Subcutaneous abdominal adipose tissue (tissue), 5 donors: Measurements from ENCODE around the gene MSI2.
A peak's percentile ranks its signal among the peaks of the same experiment; 100 is the strongest.

Experiments used
- H3K27ac ChIP-seq: one replicate; pipeline ENCODE4 v1.7.0; 2013; ENCODE audit warnings: low read depth, mild to moderate bottlenecking, inconsistent platforms, low read length, moderate library complexity
- H3K27me3 ChIP-seq, 5 donors: one replicate each; pipeline ENCODE4 v1.7.0; 2013; ENCODE audit warnings: low read length in 5 of 5, inconsistent platforms in 1 of 5; ENCODE audit not compliant: control insufficient read depth in 5 of 5, insufficient read depth in 4 of 5
- H3K36me3 ChIP-seq, 5 donors: one replicate each; pipeline ENCODE4 v1.7.0; 2013; ENCODE audit warnings: low read length in 5 of 5; ENCODE audit not compliant: control insufficient read depth in 5 of 5, insufficient read depth in 5 of 5
- H3K4me1 ChIP-seq, 5 donors: one replicate each; pipeline ENCODE4 v1.7.0; 2013; ENCODE audit warnings: low read length in 5 of 5, mild to moderate bottlenecking in 3 of 5, moderate library complexity in 1 of 5; ENCODE audit not compliant: control insufficient read depth in 5 of 5, insufficient read depth in 5 of 5
- H3K4me3 ChIP-seq, 5 donors: one replicate each; pipeline ENCODE4 v1.7.0; 2013; ENCODE audit warnings: low read length in 5 of 5, low read depth in 1 of 5
- H3K9ac ChIP-seq, 5 donors: one replicate each; pipeline ENCODE4 v1.7.0; 2013; ENCODE audit warnings: low read length in 5 of 5, mild to moderate bottlenecking in 4 of 5, moderate library complexity in 3 of 5
- H3K9me3 ChIP-seq, 5 donors: one replicate each; pipeline ENCODE4 v1.7.0; 2013; ENCODE audit warnings: low read length in 5 of 5; ENCODE audit not compliant: control insufficient read depth in 5 of 5
- donor health status: healthy.
- donor health status: healthy.
- donor health status: healthy.
- donor health status: healthy.
- donor health status: healthy.

The MSI2 gene

DNA sequence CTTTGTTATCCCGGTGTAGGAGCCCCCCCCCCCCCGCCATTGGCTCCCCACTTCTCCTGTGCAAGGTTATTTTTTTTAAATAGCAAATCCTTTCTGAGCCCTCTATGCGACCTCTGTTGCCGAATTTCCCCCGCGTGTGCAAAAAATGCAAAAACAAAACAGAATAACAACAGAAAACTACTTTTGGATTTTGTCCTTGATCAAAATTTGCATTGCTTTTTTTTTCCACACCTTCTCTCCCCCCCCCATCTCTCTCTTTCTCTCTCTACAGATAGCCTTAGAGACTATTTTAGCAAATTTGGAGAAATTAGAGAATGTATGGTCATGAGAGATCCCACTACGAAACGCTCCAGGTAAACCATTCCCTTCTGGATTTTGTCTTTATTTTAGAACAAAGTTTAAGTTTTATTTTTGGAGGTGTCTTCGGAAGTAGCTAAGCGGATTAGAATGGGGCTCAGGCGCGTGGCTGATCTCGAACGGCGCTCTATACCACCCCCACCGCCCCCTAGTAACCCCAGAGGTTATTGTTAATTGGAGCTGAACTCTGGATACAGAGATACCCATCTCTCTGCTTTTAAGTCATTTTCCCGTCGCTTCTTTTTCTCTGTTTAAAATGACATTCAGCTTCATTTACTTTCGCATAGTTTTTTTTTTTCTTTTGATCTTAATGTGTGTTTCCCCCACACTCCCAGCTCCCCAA is 1.0 kb downstream of the MSI2 start:
- Histone ChIP-seq H3K4me1 (peaks cover 2 to 26% (median 22%) of the 10 kb centered on the region in 5 donors), H3K4me3 (peak overlapping the region; percentile 65 to 74 (median 69)), H3K9ac (peak overlapping the region in 4 of 5 donors; percentile 34 to 68 (median 60)), H3K27me3 (no peaks in the 10 kb centered on the region), H3K36me3 (peaks cover under 1 to 4% (median 3%) of the 10 kb centered on the region in 5 donors), H3K9me3 (no peaks in the 10 kb centered on the region), H3K27ac (no peak overlapping the region)

GRCh38 chr17:57257895-57258851 is 1.9 kb downstream of the MSI2 start:
- H3K36me3 ChIP-seq, result peaks cover 6 to 12% (median 8%) of the 10 kb centered on the region in 5 donors
- H3K9ac ChIP-seq, result peak overlapping the region in 4 of 5 donors; percentile 51 to 68 (median 60)
- peaks cover 2 to 26% (median 22%) of the 10 kb centered on the region in 5 donors for H3K4me1 ChIP-seq
- H3K27ac ChIP-seq, result no peak overlapping the region
- no peaks in the 10 kb centered on the region for H3K9me3 ChIP-seq
- H3K27me3 ChIP-seq, result no peaks in the 10 kb centered on the region
- H3K4me3 ChIP-seq, result peak overlapping the region; percentile 65 to 74 (median 69)

DNA sequence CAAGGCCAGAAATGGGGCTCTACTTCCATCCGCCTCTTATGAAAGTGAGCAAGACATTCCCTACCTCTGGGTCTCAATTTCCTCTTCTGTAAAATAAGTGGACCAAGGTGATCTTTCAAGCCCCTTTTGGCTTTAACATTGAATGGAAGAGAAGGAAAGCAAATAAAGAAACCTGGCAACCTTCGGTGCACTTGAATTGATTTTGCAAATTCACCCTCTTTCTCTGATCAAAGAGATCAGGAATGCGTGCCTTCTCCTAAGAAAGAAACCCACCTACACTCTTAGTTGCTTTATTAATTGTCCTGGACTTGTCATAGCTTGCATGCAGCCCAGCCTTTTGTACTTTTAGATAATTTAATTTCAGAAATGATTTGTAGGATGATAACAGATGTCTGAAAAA is 3.0 kb downstream of the MSI2 start:
- Histone ChIP-seq H3K9me3 (no peaks in the 10 kb centered on the region), H3K27ac (no peak overlapping the region), H3K27me3 (no peaks in the 10 kb centered on the region), H3K4me1 (peaks cover 2 to 26% (median 22%) of the 10 kb centered on the region in 5 donors), H3K36me3 (peaks cover 8 to 17% (median 12%) of the 10 kb centered on the region in 5 donors), H3K9ac (no peak overlapping the region), H3K4me3 (no peak overlapping the region)

DNA sequence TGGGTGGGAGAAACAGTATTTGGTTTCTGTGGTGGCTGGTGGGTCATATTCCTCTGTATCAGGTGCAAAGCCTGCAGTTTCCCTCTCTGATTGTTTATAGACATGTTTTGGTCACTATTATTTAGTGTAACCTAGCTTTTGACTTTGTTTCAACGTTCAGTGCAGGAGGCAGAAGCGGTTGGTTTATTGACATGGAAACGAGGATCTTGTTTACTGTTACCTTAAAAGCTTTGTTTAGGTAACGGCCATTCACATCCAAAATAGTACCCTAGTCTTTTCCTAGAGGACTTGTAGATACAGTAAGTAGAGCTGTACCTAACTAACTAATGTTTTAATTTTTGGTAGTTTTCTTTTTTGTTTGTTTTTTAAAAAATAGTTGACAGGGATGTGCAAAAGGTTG is 3.5 kb downstream of the MSI2 start:
- Histone ChIP-seq H3K9me3 (no peaks in the 10 kb centered on the region), H3K27me3 (no peaks in the 10 kb centered on the region), H3K4me3 (no peak overlapping the region), H3K4me1 (peaks cover 2 to 26% (median 22%) of the 10 kb centered on the region in 5 donors), H3K36me3 (peaks cover 8 to 17% (median 12%) of the 10 kb centered on the region in 5 donors), H3K9ac (no peak overlapping the region), H3K27ac (no peak overlapping the region)

DNA sequence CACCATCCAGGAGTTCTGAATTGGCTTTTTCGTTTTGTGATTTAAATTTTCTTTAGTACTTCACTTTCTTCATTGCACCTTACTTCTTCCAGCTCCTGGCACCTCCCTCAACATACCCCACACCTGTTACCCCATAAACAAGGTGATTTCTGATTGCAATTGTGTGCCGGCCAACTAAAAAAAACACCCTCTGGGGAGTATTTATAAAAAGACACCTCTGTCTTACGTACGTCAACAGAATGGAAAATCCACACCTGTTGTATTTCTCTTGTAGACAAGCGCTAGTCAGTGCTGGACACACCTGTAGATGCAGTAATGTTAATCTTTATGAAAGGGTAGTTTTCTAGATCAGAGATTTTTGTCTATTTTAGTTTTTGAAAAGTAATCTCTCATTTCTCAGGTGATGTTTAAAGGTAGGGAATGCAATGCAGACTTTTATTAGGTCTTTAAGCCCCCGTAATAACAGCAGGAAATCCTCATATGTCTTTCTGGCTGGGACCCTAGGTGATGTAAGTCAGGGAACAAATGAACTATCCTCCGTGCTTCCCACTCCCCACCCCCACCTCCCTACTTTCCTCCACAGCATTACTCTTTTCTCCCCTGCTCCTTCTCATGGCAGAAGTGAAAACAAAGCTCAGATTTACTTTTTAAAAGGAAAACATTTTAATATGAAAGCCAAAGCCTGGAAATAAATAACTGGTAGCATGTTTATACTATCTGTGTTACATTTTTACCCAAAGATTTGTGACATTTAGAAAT is 4.2 kb downstream of the MSI2 start:
- no peak overlapping the region for H3K27ac ChIP-seq
- H3K9me3 ChIP-seq, result no peaks in the 10 kb centered on the region
- H3K4me1 ChIP-seq, result peaks cover 2 to 22% (median 21%) of the 10 kb centered on the region in 5 donors
- no peaks in the 10 kb centered on the region for H3K27me3 ChIP-seq
- no peak overlapping the region for H3K4me3 ChIP-seq
- peaks cover 8 to 17% (median 12%) of the 10 kb centered on the region in 5 donors for H3K36me3 ChIP-seq
- no peak overlapping the region for H3K9ac ChIP-seq

DNA sequence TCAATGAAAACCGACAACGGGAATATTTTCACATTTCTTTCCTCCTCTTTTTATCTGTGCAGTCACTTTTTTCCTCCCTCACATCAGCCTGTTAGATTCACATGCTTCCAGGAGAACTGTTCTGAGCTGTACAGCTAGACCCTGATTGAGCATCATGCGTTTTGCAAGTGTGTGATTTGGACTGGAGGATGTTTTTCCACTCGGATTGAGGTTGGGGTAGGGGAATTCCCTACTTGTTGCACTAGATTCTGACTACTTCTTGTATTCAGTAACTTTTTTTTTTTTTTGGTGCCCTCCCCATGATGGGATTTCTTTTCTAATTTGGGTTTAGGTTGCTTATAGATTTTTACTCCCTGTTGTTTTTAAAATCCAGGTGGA is 4.8 kb downstream of the MSI2 start:
- Histone ChIP-seq H3K9ac (no peak overlapping the region), H3K9me3 (no peaks in the 10 kb centered on the region), H3K27me3 (no peaks in the 10 kb centered on the region), H3K4me1 (peaks cover 2 to 19% (median 17%) of the 10 kb centered on the region in 5 donors), H3K4me3 (no peak overlapping the region), H3K27ac (no peak overlapping the region), H3K36me3 (peaks cover 8 to 17% (median 12%) of the 10 kb centered on the region in 5 donors)

DNA sequence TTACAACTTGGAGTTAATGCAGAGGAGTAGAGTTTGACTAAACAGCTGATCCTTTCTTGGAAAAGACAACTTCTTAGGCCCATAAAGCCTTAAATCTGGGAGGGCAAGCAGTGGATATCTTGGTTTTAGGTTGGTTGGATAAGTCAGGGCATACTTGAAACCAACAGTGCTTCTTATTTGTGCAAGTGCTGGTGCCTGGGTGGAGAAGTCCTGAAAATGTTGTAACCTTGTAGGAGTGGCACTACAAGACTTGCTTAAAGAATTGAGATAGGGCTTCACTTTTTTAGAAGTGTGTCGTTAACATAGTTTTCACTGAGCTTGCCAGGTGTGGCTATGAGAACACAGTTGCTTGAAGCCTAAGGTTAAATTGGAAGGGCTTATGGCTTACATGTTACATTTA is 6.2 kb downstream of the MSI2 start:
- Histone ChIP-seq H3K4me3 (no peak overlapping the region), H3K27me3 (no peaks in the 10 kb centered on the region), H3K36me3 (peaks cover 12 to 27% (median 17%) of the 10 kb centered on the region in 5 donors), H3K4me1 (peaks cover 2 to 14% (median 12%) of the 10 kb centered on the region in 5 donors), H3K9ac (no peak overlapping the region), H3K9me3 (no peaks in the 10 kb centered on the region), H3K27ac (no peak overlapping the region)

GRCh38 chr17:57264250-57264649 is 7.9 kb downstream of the MSI2 start:
- peaks cover 0 to under 1% (median 0%) of the 10 kb centered on the region in 5 donors for H3K4me1 ChIP-seq
- no peak overlapping the region for H3K4me3 ChIP-seq
- no peaks in the 10 kb centered on the region for H3K9me3 ChIP-seq
- peaks cover 12 to 34% (median 24%) of the 10 kb centered on the region in 5 donors for H3K36me3 ChIP-seq
- no peak overlapping the region for H3K27ac ChIP-seq
- no peak overlapping the region for H3K9ac ChIP-seq
- H3K27me3 ChIP-seq, result no peaks in the 10 kb centered on the region

DNA sequence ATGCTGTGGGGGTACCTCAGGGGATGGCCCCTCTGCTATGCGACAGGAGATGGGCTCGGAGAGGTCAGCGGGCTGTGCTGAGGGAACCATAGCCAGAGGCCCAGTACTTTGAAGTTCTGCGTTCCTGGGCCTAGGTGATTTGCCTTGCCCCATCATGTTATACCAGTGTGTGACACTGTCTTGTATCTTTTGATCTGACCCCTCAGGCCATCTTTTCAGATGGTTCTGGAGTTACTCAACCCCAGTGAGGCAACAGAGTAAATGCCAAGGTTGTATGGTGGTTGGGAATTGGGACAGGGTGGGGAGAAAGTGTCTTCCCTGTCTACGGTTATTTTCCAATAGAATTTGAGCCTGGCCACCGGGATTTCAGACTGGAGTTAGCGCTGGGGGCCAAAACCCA is 8.5 kb downstream of the MSI2 start:
- no peaks in the 10 kb centered on the region for H3K4me1 ChIP-seq
- no peak overlapping the region for H3K9ac ChIP-seq
- peaks cover 12 to 34% (median 24%) of the 10 kb centered on the region in 5 donors for H3K36me3 ChIP-seq
- H3K4me3 ChIP-seq, result no peak overlapping the region
- no peak overlapping the region for H3K27ac ChIP-seq
- no peaks in the 10 kb centered on the region for H3K27me3 ChIP-seq
- no peaks in the 10 kb centered on the region for H3K9me3 ChIP-seq
